Measurements from ENCODE around the gene MYOM3. TPM values are rescaled to one million over a fixed set of nuclear protein-coding genes. Genes with fewer than 3 reads are reported as not detected.

Gene MYOM3
- polyA plus RNA-seq, 1 donor from 2014 or later: not detected

DNA sequence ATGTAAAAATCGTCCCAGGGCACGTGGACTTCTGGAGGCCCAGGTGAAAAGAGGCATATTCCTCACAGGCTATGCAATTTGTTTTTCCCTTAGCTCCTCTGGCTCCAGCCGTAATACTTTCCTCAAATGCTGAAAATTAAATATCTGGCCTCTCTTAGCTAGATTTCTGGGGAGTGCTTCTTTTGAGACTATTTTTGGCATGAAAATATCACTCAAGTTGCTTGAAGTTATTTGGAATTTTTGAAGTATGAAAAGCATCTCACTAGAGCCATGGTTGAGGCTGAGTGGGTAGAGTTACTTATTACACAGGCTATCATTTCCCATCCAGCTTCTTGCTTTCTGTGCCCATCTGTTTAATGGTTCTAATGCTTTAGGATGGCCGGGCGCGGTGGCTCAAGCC lies 59.7 kb downstream of the MYOM3 start:
- H3K9me3 ChIP-seq (ENCODE audit: low read length): no peaks in the 10 kb centered on the region
- no peaks in the 10 kb centered on the region for H4K20me1 ChIP-seq (ENCODE audit: insufficient read depth)
- H3K36me3 ChIP-seq (ENCODE audit: insufficient read depth, low read length): no peaks in the 10 kb centered on the region
- H3K27ac ChIP-seq (ENCODE audit: low read length): no peak overlapping the region
- no peak overlapping the region for H2AFZ ChIP-seq (ENCODE audit: low read depth, low read length)
- H3F3A ChIP-seq (ENCODE audit: insufficient read depth, low read length, poor library complexity, severe bottlenecking): no peaks in the 10 kb centered on the region
- no peak overlapping the region for H3K4me3 ChIP-seq (ENCODE audit: low read length)
- H3K4me2 ChIP-seq (ENCODE audit: low read length): no peak overlapping the region
- H3K79me2 ChIP-seq (replicated peaks; ENCODE audit: insufficient read depth, low read length): no peaks in the 10 kb centered on the region
- H3K9me2 ChIP-seq (ENCODE audit: insufficient read depth, low read length): no peaks in the 10 kb centered on the region
- TF ChIP-seq, protein P1, sequence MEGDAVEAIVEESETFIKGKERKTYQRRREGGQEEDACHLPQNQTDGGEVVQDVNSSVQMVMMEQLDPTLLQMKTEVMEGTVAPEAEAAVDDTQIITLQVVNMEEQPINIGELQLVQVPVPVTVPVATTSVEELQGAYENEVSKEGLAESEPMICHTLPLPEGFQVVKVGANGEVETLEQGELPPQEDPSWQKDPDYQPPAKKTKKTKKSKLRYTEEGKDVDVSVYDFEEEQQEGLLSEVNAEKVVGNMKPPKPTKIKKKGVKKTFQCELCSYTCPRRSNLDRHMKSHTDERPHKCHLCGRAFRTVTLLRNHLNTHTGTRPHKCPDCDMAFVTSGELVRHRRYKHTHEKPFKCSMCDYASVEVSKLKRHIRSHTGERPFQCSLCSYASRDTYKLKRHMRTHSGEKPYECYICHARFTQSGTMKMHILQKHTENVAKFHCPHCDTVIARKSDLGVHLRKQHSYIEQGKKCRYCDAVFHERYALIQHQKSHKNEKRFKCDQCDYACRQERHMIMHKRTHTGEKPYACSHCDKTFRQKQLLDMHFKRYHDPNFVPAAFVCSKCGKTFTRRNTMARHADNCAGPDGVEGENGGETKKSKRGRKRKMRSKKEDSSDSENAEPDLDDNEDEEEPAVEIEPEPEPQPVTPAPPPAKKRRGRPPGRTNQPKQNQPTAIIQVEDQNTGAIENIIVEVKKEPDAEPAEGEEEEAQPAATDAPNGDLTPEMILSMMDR (IDR thresholded peaks at IDR 0.05; ENCODE audit: poor library complexity, severe bottlenecking): no peak
- no peak for TF ChIP-seq SMC3 (conservative IDR thresholded peaks at IDR 0.05; ENCODE audit: poor library complexity)
- no peak for TF ChIP-seq RAD21 (conservative IDR thresholded peaks at IDR 0.05)
- TF ChIP-seq EP300 (conservative IDR thresholded peaks at IDR 0.05; ENCODE audit: poor library complexity, severe bottlenecking): no peak
- TF ChIP-seq POLR2AphosphoS5 (IDR thresholded peaks at IDR 0.05): no peak
- no peak for TF ChIP-seq EZH2 (IDR thresholded peaks at IDR 0.05; ENCODE audit: borderline replicate concordance, insufficient read depth, low read length, poor library complexity, severe bottlenecking)
- TF ChIP-seq, protein P2, sequence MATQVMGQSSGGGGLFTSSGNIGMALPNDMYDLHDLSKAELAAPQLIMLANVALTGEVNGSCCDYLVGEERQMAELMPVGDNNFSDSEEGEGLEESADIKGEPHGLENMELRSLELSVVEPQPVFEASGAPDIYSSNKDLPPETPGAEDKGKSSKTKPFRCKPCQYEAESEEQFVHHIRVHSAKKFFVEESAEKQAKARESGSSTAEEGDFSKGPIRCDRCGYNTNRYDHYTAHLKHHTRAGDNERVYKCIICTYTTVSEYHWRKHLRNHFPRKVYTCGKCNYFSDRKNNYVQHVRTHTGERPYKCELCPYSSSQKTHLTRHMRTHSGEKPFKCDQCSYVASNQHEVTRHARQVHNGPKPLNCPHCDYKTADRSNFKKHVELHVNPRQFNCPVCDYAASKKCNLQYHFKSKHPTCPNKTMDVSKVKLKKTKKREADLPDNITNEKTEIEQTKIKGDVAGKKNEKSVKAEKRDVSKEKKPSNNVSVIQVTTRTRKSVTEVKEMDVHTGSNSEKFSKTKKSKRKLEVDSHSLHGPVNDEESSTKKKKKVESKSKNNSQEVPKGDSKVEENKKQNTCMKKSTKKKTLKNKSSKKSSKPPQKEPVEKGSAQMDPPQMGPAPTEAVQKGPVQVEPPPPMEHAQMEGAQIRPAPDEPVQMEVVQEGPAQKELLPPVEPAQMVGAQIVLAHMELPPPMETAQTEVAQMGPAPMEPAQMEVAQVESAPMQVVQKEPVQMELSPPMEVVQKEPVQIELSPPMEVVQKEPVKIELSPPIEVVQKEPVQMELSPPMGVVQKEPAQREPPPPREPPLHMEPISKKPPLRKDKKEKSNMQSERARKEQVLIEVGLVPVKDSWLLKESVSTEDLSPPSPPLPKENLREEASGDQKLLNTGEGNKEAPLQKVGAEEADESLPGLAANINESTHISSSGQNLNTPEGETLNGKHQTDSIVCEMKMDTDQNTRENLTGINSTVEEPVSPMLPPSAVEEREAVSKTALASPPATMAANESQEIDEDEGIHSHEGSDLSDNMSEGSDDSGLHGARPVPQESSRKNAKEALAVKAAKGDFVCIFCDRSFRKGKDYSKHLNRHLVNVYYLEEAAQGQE (IDR thresholded peaks at IDR 0.05; ENCODE audit: borderline replicate concordance): no peak
- TF ChIP-seq TAF1 (IDR thresholded peaks at IDR 0.05; ENCODE audit: low read depth): no peak
- no peak for TF ChIP-seq MXI1 (conservative IDR thresholded peaks at IDR 0.05; ENCODE audit: poor library complexity, severe bottlenecking)
- H3K9ac ChIP-seq (ENCODE audit: low read length): no peak overlapping the region
- H3K27me3 ChIP-seq (ENCODE audit: insufficient read depth, low read depth, low read length): no peaks in the 10 kb centered on the region

DNA sequence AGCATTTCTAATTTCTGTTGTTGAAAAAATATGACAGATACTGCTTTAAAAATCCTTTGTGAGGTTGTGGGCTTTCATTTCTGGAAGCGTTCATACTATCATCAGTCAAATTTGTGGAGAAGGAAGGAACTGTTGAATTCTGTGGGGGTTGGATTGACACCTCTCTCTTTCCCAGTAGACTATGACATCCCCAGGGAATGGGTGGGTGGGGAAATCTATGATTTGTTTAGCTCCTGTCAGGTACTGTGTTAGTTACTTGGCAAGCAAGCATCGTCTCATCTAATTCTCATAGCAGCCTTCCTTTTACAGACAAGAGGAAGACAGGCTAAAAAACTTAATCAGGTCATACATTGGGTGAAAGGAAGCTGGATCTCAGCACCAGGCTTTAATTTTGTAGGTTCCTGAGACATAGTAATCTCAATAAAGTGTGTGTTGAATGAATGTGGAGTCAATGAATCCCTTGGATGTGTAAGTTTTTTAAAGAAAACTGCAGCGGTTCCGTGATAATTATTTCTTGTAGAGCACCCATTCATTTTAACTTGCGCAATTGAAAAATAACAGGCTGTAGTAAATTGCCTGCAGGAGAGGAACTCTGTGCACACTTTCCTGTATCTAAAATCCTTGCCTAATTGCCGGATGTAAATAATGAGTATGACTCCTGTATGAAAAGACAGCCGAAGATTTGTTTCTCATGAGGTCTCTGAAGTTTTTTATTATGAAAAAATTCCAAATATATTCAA lies 60.6 kb downstream of the MYOM3 start:
- Histone ChIP-seq H4K20me1 (ENCODE audit: insufficient read depth) (no peaks in the 10 kb centered on the region), H3K27ac (ENCODE audit: low read length) (no peak overlapping the region), H3K27me3 (ENCODE audit: insufficient read depth, low read depth, low read length) (no peaks in the 10 kb centered on the region), H3K4me2 (ENCODE audit: low read length) (no peak overlapping the region), H2AFZ (ENCODE audit: low read depth, low read length) (no peak overlapping the region), H3K79me2 (replicated peaks; ENCODE audit: insufficient read depth, low read length) (no peaks in the 10 kb centered on the region), H3K36me3 (ENCODE audit: insufficient read depth, low read length) (no peaks in the 10 kb centered on the region), H3K9me2 (ENCODE audit: insufficient read depth, low read length) (no peaks in the 10 kb centered on the region), H3F3A (ENCODE audit: insufficient read depth, low read length, poor library complexity, severe bottlenecking) (no peaks in the 10 kb centered on the region), H3K9ac (ENCODE audit: low read length) (no peak overlapping the region), H3K9me3 (ENCODE audit: low read length) (no peaks in the 10 kb centered on the region), H3K4me3 (ENCODE audit: low read length) (no peak overlapping the region)
- no peak for TF ChIP-seq SMC3 (conservative IDR thresholded peaks at IDR 0.05; ENCODE audit: poor library complexity)
- TF ChIP-seq EZH2 (IDR thresholded peaks at IDR 0.05; ENCODE audit: borderline replicate concordance, insufficient read depth, low read length, poor library complexity, severe bottlenecking): no peak
- TF ChIP-seq EP300 (conservative IDR thresholded peaks at IDR 0.05; ENCODE audit: poor library complexity, severe bottlenecking): no peak
- TF ChIP-seq POLR2AphosphoS5 (IDR thresholded peaks at IDR 0.05): no peak
- TF ChIP-seq TAF1 (IDR thresholded peaks at IDR 0.05; ENCODE audit: low read depth): no peak
- TF ChIP-seq, protein P1 (IDR thresholded peaks at IDR 0.05; ENCODE audit: poor library complexity, severe bottlenecking): no peak
- no peak for TF ChIP-seq RAD21 (conservative IDR thresholded peaks at IDR 0.05)
- TF ChIP-seq MXI1 (conservative IDR thresholded peaks at IDR 0.05; ENCODE audit: poor library complexity, severe bottlenecking): no peak
- TF ChIP-seq, protein P2 (IDR thresholded peaks at IDR 0.05; ENCODE audit: borderline replicate concordance): no peak

All from neural cell (in vitro differentiated cells).